ENCODE data around the gene NUP133.
A peak's percentile ranks its signal among the peaks of the same experiment; 100 is the strongest.
"Not testable (repeated sequence)": the region's sequence is repeated elsewhere in the genome, so short reads cannot be mapped to it uniquely, and the experiment has no call there.

The NUP133 gene

GRCh38 chr1:229448354-229448753 is 59.8 kb downstream of the NUP133 start:
- no peak for DNase-seq

GRCh38 chr1:229447809-229448252 is 60.3 kb downstream of the NUP133 start:
- DNase-seq: no peak

GRCh38 chr1:229445828-229446227 is 62.3 kb downstream of the NUP133 start:
- no peak for DNase-seq

- DNase-seq: no peak
Observed at GRCh38 chr1:229440851-229441537, 67.1 kb downstream of the NUP133 start.

- DNase-seq: no peak
Observed at GRCh38 chr1:229438021-229438420, 70.1 kb downstream of the NUP133 start.

GRCh38 chr1:229437443-229437842 is 70.7 kb downstream of the NUP133 start:
- DNase-seq: no peak

- DNase-seq: no peak
Observed at GRCh38 chr1:229436201-229436600, 71.9 kb downstream of the NUP133 start.

- DNase-seq: no peak
Observed at GRCh38 chr1:229434641-229435051, 73.5 kb downstream of the NUP133 start.

GRCh38 chr1:229434005-229434640 is 74.0 kb downstream of the NUP133 start, which contains the start of gene ACTA1:
Gene ACTA1 (minus strand): TSS chr1:229434094. CDS start chr1:229433115, 979 bp downstream.
- no peak for DNase-seq

- no peak for DNase-seq
Observed at GRCh38 chr1:229433364-229434004, 74.7 kb downstream of the NUP133 start.

GRCh38 chr1:229432905-229433304 is 75.2 kb downstream of the NUP133 start:
- no peak for DNase-seq

- no peak for DNase-seq
Observed at GRCh38 chr1:229432116-229432461, 76.1 kb downstream of the NUP133 start.

- no peak for DNase-seq
Observed at GRCh38 chr1:229431284-229432115, 76.6 kb downstream of the NUP133 start.

- DNase-seq: peak; percentile 33 to 46
Observed at GRCh38 chr1:229430761-229431283, 77.3 kb downstream of the NUP133 start.

- no peak for DNase-seq
Observed at GRCh38 chr1:229428256-229428655, 79.9 kb downstream of the NUP133 start.

- DNase-seq: no peak
Observed at GRCh38 chr1:229427572-229427971, 80.6 kb downstream of the NUP133 start.

GRCh38 chr1:229425564-229426159 is 82.5 kb downstream of the NUP133 start:
- no peak for DNase-seq

GRCh38 chr1:229420765-229421164 is 87.4 kb downstream of the NUP133 start:
- DNase-seq: no peak

- no peak for DNase-seq
Observed at GRCh38 chr1:229420224-229420623, 87.9 kb downstream of the NUP133 start.

- DNase-seq: not testable (repeated sequence)
Observed at GRCh38 chr1:229418586-229418985, 89.6 kb downstream of the NUP133 start.

GRCh38 chr1:229412810-229413209 is 95.3 kb downstream of the NUP133 start:
- DNase-seq: not testable (repeated sequence)

GRCh38 chr1:229412056-229412455 is 96.1 kb downstream of the NUP133 start:
- no peak for DNase-seq
